HepG2 (cell line): ENCODE data around the gene TMEM53. TPM values are rescaled to one million over a fixed set of nuclear protein-coding genes. Genes with fewer than 3 reads are reported as not detected.
A peak's percentile ranks its signal among the peaks of the same experiment; 100 is the strongest.
"Not testable (repeated sequence)": the region's sequence is repeated elsewhere in the genome, so short reads cannot be mapped to it uniquely, and the experiment has no call there.

Experiments
- ATAC-seq: fragments of 200-7000 bp; cut with Tn5 transposase; 3 replicates; pipeline ENCODE4 v1.9.1; 2020; ENCODE audit warnings: mild to moderate bottlenecking, moderate library complexity
- BruUV-seq: library from RNA; stranded (reverse); fragments of 400-500 nt; replicated peaks from 2 replicates; lab custom pipeline; 2021; lab: Mats Ljungman, UMichigan
- CTCF ChIA-PET: fragments of 300-600 bp; formaldehyde crosslinking; extraction: SDS; loops from one replicate; lab custom pipeline; 2021; ENCODE audit warnings: low total read pairs, inconsistent platforms, low intra/inter-chr PET ratio; lab: Yijun Ruan, JAX
- POLR2A ChIA-PET: fragments of 350-600 bp; sonication (Branson Sonifier 250); formaldehyde crosslinking; loops from one replicate; lab custom pipeline; 2020; ENCODE audit warnings: antibody characterized with exemption, inconsistent platforms; lab: Yijun Ruan, JAX
- DNase-seq: peaks from one replicate; pipeline ENCODE4 v3.0.0-alpha.2; 2015; ENCODE audit warnings: low spot score
- FAIRE-seq: peaks from 3 replicates; lab custom pipeline; 2011; peaks lifted over from hg19 to GRCh38; lab: Jason Lieb, UNC
- H2AFZ ChIP-seq: one replicate; pipeline ENCODE4 v1.6.1; 2011; ENCODE audit warnings: low read length, inconsistent platforms
- H3K27ac ChIP-seq: fragments of 300-600 bp; 3 replicates; pipeline ENCODE4 v1.8.0; 2011; ENCODE audit warnings: mixed run types, mild to moderate bottlenecking, mixed read lengths, low read length, inconsistent platforms; ENCODE audit not compliant: insufficient read depth; ENCODE audit errors: extremely low read length
- H3K27me3 ChIP-seq, 2 experiments: fragments of 200-600 bp in 1 of 2; 2 replicates in 1 of 2; 3 replicates in 1 of 2; pipeline versions ENCODE4 v1.6.0 to v1.8.0; 2011; ENCODE audit warnings: low read length in 2 of 2, mild to moderate bottlenecking in 2 of 2, moderate library complexity in 2 of 2, inconsistent platforms in 1 of 2; ENCODE audit not compliant: insufficient read depth in 2 of 2, control insufficient read depth in 1 of 2
- H3K36me3 ChIP-seq, 2 experiments: fragments of 200-600 bp in 1 of 2; replicated peaks in 1 of 2; 2 replicates in 1 of 2; 3 replicates in 1 of 2; pipeline versions ENCODE4 v1.5.1 to v1.8.0; 2011; ENCODE audit warnings: low read length in 2 of 2, inconsistent platforms in 1 of 2; ENCODE audit not compliant: insufficient read depth in 2 of 2, control insufficient read depth in 1 of 2
- H3K4me1 ChIP-seq: 2 replicates; pipeline ENCODE4 v1.5.1; 2012; ENCODE audit warnings: low read length, inconsistent platforms; ENCODE audit not compliant: insufficient read depth
- H3K4me2 ChIP-seq: 2 replicates; pipeline ENCODE4 v1.6.0; 2011; ENCODE audit warnings: low read depth, low read length, inconsistent platforms
- H3K4me3 ChIP-seq, 3 experiments: fragments of 200-600 bp in 1 of 3; sonication (generic), shearing (Covaris generic) in 1 of 3; replicated peaks in 1 of 3; 2 replicates each; pipeline ENCODE4 v1.5.1; 2011 to 2016; ENCODE audit warnings: low read length in 3 of 3, inconsistent platforms in 2 of 3, low read depth in 2 of 3, mild to moderate bottlenecking in 2 of 3, control low read depth in 1 of 3, mixed read lengths in 1 of 3; ENCODE audit not compliant: insufficient read depth in 1 of 3
- H3K79me2 ChIP-seq: one replicate; pipeline ENCODE4 v1.6.1; 2011; ENCODE audit warnings: low read length, inconsistent platforms; ENCODE audit not compliant: insufficient read depth
- H3K9ac ChIP-seq: 2 replicates; pipeline ENCODE4 v1.6.0; 2011; ENCODE audit warnings: mild to moderate bottlenecking, low read depth, low read length, inconsistent platforms; ENCODE audit not compliant: insufficient read depth
- H3K9me3 ChIP-seq: 2 replicates; pipeline ENCODE4 v1.5.1; 2012; ENCODE audit warnings: mild to moderate bottlenecking, low read length
- H4K20me1 ChIP-seq: 2 replicates; pipeline ENCODE4 v1.6.0; 2011; ENCODE audit warnings: inconsistent platforms, mild to moderate bottlenecking, low read length, moderate library complexity; ENCODE audit not compliant: insufficient read depth
- PTBP1 ChIP-seq: fragments of 200-400 bp; formaldehyde crosslinking; IDR thresholded peaks from 2 replicates; pipeline ENCODE4 v1.6.1; 2018; ENCODE audit warnings: low read length, low read depth; ENCODE audit not compliant: poor library complexity, severe bottlenecking
- TEAD3 ChIP-seq: optimal IDR thresholded peaks from 2 replicates; pipeline ENCODE3; 2016; ENCODE audit warnings: borderline replicate concordance
- ZBTB33 ChIP-seq: sonication (generic); formaldehyde crosslinking; IDR thresholded peaks from 2 replicates; pipeline ENCODE4 v1.4.0; 2020; ENCODE audit warnings: missing genetic modification reagents
- ZBTB38 ChIP-seq: sonication (generic); formaldehyde crosslinking; IDR thresholded peaks from 2 replicates; pipeline ENCODE4 v1.5.1; 2020; ENCODE audit warnings: mild to moderate bottlenecking, missing genetic modification reagents
- ZNF687 ChIP-seq: sonication (generic); formaldehyde crosslinking; IDR thresholded peaks from 2 replicates; pipeline ENCODE4 v1.5.1; 2020; ENCODE audit warnings: mild to moderate bottlenecking, missing genetic modification reagents, moderate library complexity
- ZNF770 ChIP-seq: sonication (generic); formaldehyde crosslinking; IDR thresholded peaks from 2 replicates; pipeline ENCODE4 v1.5.0; 2020; ENCODE audit warnings: mild to moderate bottlenecking, missing genetic modification reagents
- WGBS: methylation state at CpG from one replicate; pipeline ENCODE4 v1.1.6; 2017; ENCODE audit warnings: low lambda C conversion rate; 5-methylcytosine and 5-hydroxymethylcytosine counted together
- in situ Hi-C: cut with HindIII; loops from 2 replicates; pipeline ENCODE4 v1.10.0; 2017; ENCODE audit warnings: low pct_unique_long_range_greater_than_20kb; ENCODE audit not compliant: extremely low pct_ligation_motif_present
- intact Hi-C: fragments of 100-400 bp; cut with micrococcal nuclease; formaldehyde crosslinking; loops from one replicate; pipeline ENCODE4 v1.10.0; 2022; ENCODE audit not compliant: unreplicated experiment
- polyA plus RNA-seq, 8 experiments: library from polyadenylated mRNA; depleted of rRNA in 3 of 8; stranded (reverse) in 7 of 8; unstranded in 1 of 8; fragments of >200 nt; fragmentation: Illumina TruSeq in 4 of 8; extraction: Trizol in 4 of 8; gene quantifications; 2 replicates each; pipeline versions ENCODE4 v1.2.1 to v1.2.3, GENCODE V29; 2011 to 2016; ENCODE audit warnings: low read depth in 4 of 8, missing spikeins in 1 of 8, mixed read lengths in 1 of 8; ENCODE audit not compliant: insufficient read depth in 1 of 8
- total RNA-seq, 5 experiments: library from RNA; depleted of rRNA; stranded (reverse); fragments of >200 nt; fragmentation: Illumina TruSeq; extraction: Trizol; gene quantifications; 2 replicates each; pipeline ENCODE4 v1.2.3, GENCODE V29; 2016; ENCODE audit warnings: low read depth in 1 of 5

TMEM53 gene
- total and polyA plus RNA-seq, 2 of the 13 experiments (the other 11 are each of a cell fraction or from before 2014, with no cell fraction given) = 12.6 to 20.2 TPM

GRCh38 chr1:44666719-44667118 lies 7.6 kb downstream of the TMEM53 start:
- H3K27me3 ChIP-seq, intact Hi-C loops, H4K20me1 ChIP-seq, H2AFZ ChIP-seq, H3K27ac ChIP-seq, H3K4me2 ChIP-seq, H3K9ac ChIP-seq, H3K9me3 ChIP-seq, ATAC-seq, CTCF ChIA-PET, BruUV-seq, in situ Hi-C loops, POLR2A ChIA-PET, DNase-seq, H3K79me2 ChIP-seq, H3K36me3 ChIP-seq, FAIRE-seq, H3K4me3 ChIP-seq: not testable (repeated sequence)
- H3K4me1 ChIP-seq = peaks cover 31% of the 10 kb centered on the region
- peak; percentile 70 for TF ChIP-seq TEAD3 (CRISPR knock-in tag)
- TF ChIP-seq ZNF770 (CRISPR knock-in tag) = peak; percentile 90
- 79% methylated on average over 1 of the region's 1 CpG for WGBS

- H3K27me3 ChIP-seq = no peaks in the 10 kb centered on the region
- in situ Hi-C loops = no loop called here
- TF ChIP-seq ZBTB38 (0 out of 2 replicates have a peak, but pooled peaks have one; percentile 35), ZBTB33 (CRISPR knock-in tag) (peak; percentile 38; the same call in 1 of the 2 replicates), ZNF687 (CRISPR knock-in tag) (0 out of 2 replicates have a peak, but pooled peaks have one; percentile 18), PTBP1 (no peak)
- TF ChIP-seq, all 625 proteins: peak for 3
Observed at GRCh38 chr1:44664730-44665370, 9.4 kb downstream of the TMEM53 start.

More at GRCh38 chr1:44664730-44665370, 9.4 kb downstream of the TMEM53 start:
- ATAC-seq (no peak), DNase-seq (no peak), FAIRE-seq (no peak)
- no TSS peak for BruUV-seq
- Histone ChIP-seq H3K9ac (no peak overlapping the region), H3K9me3 (no peaks in the 10 kb centered on the region), H3K4me2 (no peak overlapping the region), H2AFZ (no peak overlapping the region), H3K4me1 (peaks cover 49% of the 10 kb centered on the region), H3K4me3 (no peak overlapping the region), H3K79me2 (peaks cover 2% of the 10 kb centered on the region), H3K27ac (no peak overlapping the region), H3K36me3 (0 out of 5 replicates have a peak, but pooled peaks cover 0 to 2% of the 10 kb centered on the region in 2 experiments), H4K20me1 (no peaks in the 10 kb centered on the region)
- 93% methylated on average over 12 of the region's 12 CpGs for WGBS
- CTCF ChIA-PET = no interaction called here
- intact Hi-C loops = no loop called here
- POLR2A ChIA-PET = interaction anchor here (1.2 to 1.6 kb wide), 2 partner anchors 9 to 57 kb away, joined by 3 read pairs; partner anchors contain the start of gene TMEM53
